Endothelial cell of umbilical vein (primary cell): ENCODE data around the gene FRMD4A. TPM values are rescaled to one million over a fixed set of nuclear protein-coding genes. Genes with fewer than 3 reads are reported as not detected.

ENCODE experiments used
- BruUV-seq: library from RNA; stranded (reverse); fragments of 400-500 nt; replicated peaks from 2 replicates; lab custom pipeline; 2021; lab: Mats Ljungman, UMichigan
- CTCF ChIA-PET: fragments of 300-600, 350-600 bp; sonication (Branson Sonifier 250); formaldehyde crosslinking; loops from one replicate; lab custom pipeline; 2021; ENCODE audit warnings: antibody characterized with exemption, inconsistent platforms; lab: Charles Lee
- POLR2A ChIA-PET: fragments of 300-600, 350-600 bp; sonication (Branson Sonifier 250); formaldehyde crosslinking; loops from one replicate; lab custom pipeline; 2021; ENCODE audit warnings: antibody characterized with exemption, inconsistent platforms; lab: Charles Lee
- DNase-seq: peaks from one replicate; pipeline ENCODE4 v3.0.0-alpha.2; 2011; ENCODE audit warnings: low read depth, low spot score
- FAIRE-seq: peaks from 2 replicates; lab custom pipeline; 2011; peaks lifted over from hg19 to GRCh38; lab: Jason Lieb, UNC
- H2AFZ ChIP-seq: 2 replicates; pipeline ENCODE4 v1.6.0; 2012; ENCODE audit warnings: low read depth, low read length, control low read depth, inconsistent platforms
- H3K27ac ChIP-seq: 2 replicates; pipeline ENCODE4 v1.5.1; 2011; ENCODE audit warnings: low read depth, mild to moderate bottlenecking, control low read depth, low read length, moderate library complexity; ENCODE audit not compliant: insufficient read depth
- H3K27me3 ChIP-seq, 2 experiments: 2 replicates each; pipeline versions ENCODE4 v1.6.0 to v1.6.1; 2011; ENCODE audit warnings: low read length in 2 of 2, mixed read lengths in 1 of 2; ENCODE audit not compliant: control insufficient read depth in 2 of 2, insufficient read depth in 2 of 2
- H3K36me3 ChIP-seq, 2 experiments: 2 replicates in 1 of 2; 3 replicates in 1 of 2; pipeline ENCODE4 v1.5.1; 2011; ENCODE audit warnings: low read length in 2 of 2, mild to moderate bottlenecking in 1 of 2, moderate library complexity in 1 of 2; ENCODE audit not compliant: control insufficient read depth in 2 of 2, insufficient read depth in 2 of 2; ENCODE audit errors: extremely low read depth in 1 of 2
- H3K4me1 ChIP-seq: 3 replicates; pipeline ENCODE4 v1.5.1; 2011; ENCODE audit warnings: mild to moderate bottlenecking, low read length; ENCODE audit not compliant: control insufficient read depth, insufficient read depth; ENCODE audit errors: extremely low read depth
- H3K4me2 ChIP-seq: 2 replicates; pipeline ENCODE4 v1.6.1; 2011; ENCODE audit warnings: low read length, control low read depth, mixed read lengths; ENCODE audit not compliant: insufficient read depth
- H3K4me3 ChIP-seq, 3 experiments: fragments of 200-600 bp in 1 of 3; sonication (generic), shearing (Covaris generic) in 1 of 3; replicated peaks in 1 of 3; 2 replicates each; pipeline ENCODE4 v1.5.1; 2011 to 2016; ENCODE audit warnings: control low read depth in 3 of 3, low read length in 3 of 3, mild to moderate bottlenecking in 2 of 3, inconsistent platforms in 1 of 3, low read depth in 1 of 3, moderate library complexity in 1 of 3; ENCODE audit not compliant: insufficient read depth in 1 of 3
- H3K79me2 ChIP-seq: 2 replicates; pipeline ENCODE4 v1.6.0; 2012; ENCODE audit warnings: low read length, inconsistent platforms; ENCODE audit not compliant: control insufficient read depth, insufficient read depth
- H3K9ac ChIP-seq: replicated peaks from 2 replicates; pipeline ENCODE3; 2011; ENCODE audit warnings: low read length, control low read depth; ENCODE audit not compliant: insufficient read depth; ENCODE audit errors: extremely low read depth
- H3K9me1 ChIP-seq: replicated peaks from 3 replicates; pipeline ENCODE4 v1.6.0; 2011; ENCODE audit warnings: mild to moderate bottlenecking, low read length; ENCODE audit not compliant: control insufficient read depth, insufficient read depth; ENCODE audit errors: extremely low read depth
- H3K9me3 ChIP-seq: replicated peaks from 2 replicates; pipeline ENCODE4 v1.5.1; 2012; ENCODE audit warnings: low read length, inconsistent platforms; ENCODE audit not compliant: control insufficient read depth, insufficient read depth
- H4K20me1 ChIP-seq: replicated peaks from 2 replicates; pipeline ENCODE3; 2011; ENCODE audit warnings: mild to moderate bottlenecking, low read length; ENCODE audit not compliant: control insufficient read depth, insufficient read depth; ENCODE audit errors: extremely low read depth
- CTCF ChIP-seq, 2 donors: IDR thresholded peaks; 1 replicate in 1 of 2; 2 replicates in 1 of 2; pipeline ENCODE4 v1.5.1; 2011; ENCODE audit warnings: low read length in 2 of 2, mild to moderate bottlenecking in 2 of 2, moderate library complexity in 2 of 2, control low read depth in 1 of 2, inconsistent platforms in 1 of 2, low read depth in 1 of 2; ENCODE audit not compliant: insufficient read depth in 1 of 2; ENCODE audit errors: extremely low read depth in 1 of 2
- EZH2 ChIP-seq: IDR thresholded peaks from 2 replicates; pipeline ENCODE4 v1.6.1; 2012; ENCODE audit warnings: borderline replicate concordance, low read depth, mild to moderate bottlenecking, moderate library complexity, low read length, inconsistent platforms; ENCODE audit not compliant: severe bottlenecking
- FOS ChIP-seq: IDR thresholded peaks from 2 replicates; pipeline ENCODE4 v1.6.1; 2011; ENCODE audit warnings: mild to moderate bottlenecking, low read length, moderate library complexity, borderline replicate concordance; ENCODE audit not compliant: insufficient read depth
- GATA2 ChIP-seq: IDR thresholded peaks from 2 replicates; pipeline ENCODE4 v1.7.0; 2011; ENCODE audit warnings: low read depth, mild to moderate bottlenecking, moderate library complexity, mixed read lengths, low read length; ENCODE audit not compliant: insufficient read length, insufficient read depth
- JUN ChIP-seq: IDR thresholded peaks from 2 replicates; pipeline ENCODE4 v1.6.1; 2011; ENCODE audit warnings: borderline replicate concordance, low read depth; ENCODE audit not compliant: insufficient read length, insufficient read depth
- MAX ChIP-seq: IDR thresholded peaks from 2 replicates; pipeline ENCODE4 v1.6.1; 2011; ENCODE audit not compliant: insufficient read depth, insufficient read length
- MYC ChIP-seq: IDR thresholded peaks from one replicate; pipeline ENCODE4 v1.6.1; 2011; ENCODE audit warnings: mild to moderate bottlenecking, low read depth, low read length
- POLR2A ChIP-seq: IDR thresholded peaks from 2 replicates; pipeline ENCODE4 v1.6.1; 2012; ENCODE audit warnings: low read depth, mild to moderate bottlenecking, control low read depth, low read length
- POLR2AphosphoS5 ChIP-seq: IDR thresholded peaks from 2 replicates; pipeline ENCODE4 v1.6.1; 2012; ENCODE audit warnings: low read depth, mild to moderate bottlenecking, control low read depth, low read length, moderate library complexity; ENCODE audit not compliant: insufficient read depth
- dilution Hi-C: fragments of 300-500 bp; cut with MboI; formaldehyde crosslinking; loops from one replicate; pipeline ENCODE4 v1.15.0; 2019; ENCODE audit warnings: low sequenced_read_pairs; ENCODE audit not compliant: extremely low pct_ligation_motif_present
- intact Hi-C: fragments of 100-400 bp; cut with micrococcal nuclease; formaldehyde crosslinking; loops from one replicate; pipeline ENCODE4 v1.10.0; 2022
- polyA plus RNA-seq, 4 experiments: library from polyadenylated mRNA; depleted of rRNA in 3 of 4; stranded (reverse) in 3 of 4; unstranded in 1 of 4; fragments of >200 nt; gene quantifications; 2 replicates each; pipeline versions ENCODE4 v1.2.1 to v1.2.3, GENCODE V29; 2011 to 2012; ENCODE audit warnings: missing spikeins in 1 of 4
- total RNA-seq: library from RNA; stranded (reverse); gene quantifications from 2 replicates; pipeline ENCODE4 v1.2.3, GENCODE V29; 2021

FRMD4A gene
- total and polyA plus RNA-seq, 2 donors (not counting 3 experiments of a cell fraction or from before 2014, with no cell fraction given): 123 to 148 TPM

GRCh38 chr10:13987446-13987845 lies 343.3 kb downstream of the FRMD4A start:
- H3K4me1 ChIP-seq: peaks cover 76% of the 10 kb centered on the region
- BruUV-seq: no TSS peak
- peak overlapping the region; percentile 50 for H3K4me2 ChIP-seq

More at GRCh38 chr10:13987446-13987845, 343.3 kb downstream of the FRMD4A start:
- CTCF ChIA-PET: interaction anchor here (0.9 kb wide), 1 partner anchor 106 kb away, joined by 4 read pairs; no protein-coding TSS in a partner anchor
- H3K79me2 ChIP-seq: peaks cover 11% of the 10 kb centered on the region
- peak overlapping the region; percentile 17 for H3K9ac ChIP-seq
- H3K27ac ChIP-seq: peak overlapping the region; percentile 71
- no peak overlapping the region for H2AFZ ChIP-seq
- POLR2A ChIA-PET: no interaction called here
- no peaks in the 10 kb centered on the region for H3K27me3 ChIP-seq
- intact Hi-C loops: loop anchor here (1.0 kb wide), 1 partner anchor 199 kb away; no protein-coding TSS in a partner anchor
- peak; percentile 48 for TF ChIP-seq GATA2
- TF ChIP-seq JUN: peak; percentile 87
- peak; percentile 98 for TF ChIP-seq FOS
- TF ChIP-seq CTCF (IDR thresholded peaks at IDR 0.05; ENCODE audit: extremely low read depth in 1 of 2, insufficient read depth in 1 of 2, low read depth in 1 of 2, low read length in 2 of 2): no peak
- TF ChIP-seq MYC: no peak
- TF ChIP-seq POLR2AphosphoS5: peak; percentile 53
- TF ChIP-seq EZH2: no peak
- TF ChIP-seq MAX: no peak
- no peak for TF ChIP-seq POLR2A
- no peaks in the 10 kb centered on the region for H3K9me3 ChIP-seq
- H3K36me3 ChIP-seq: no peaks in the 10 kb centered on the region
- no peaks in the 10 kb centered on the region for H3K9me1 ChIP-seq
- FAIRE-seq: peak; percentile 90
- H3K4me3 ChIP-seq: no peak overlapping the region
- dilution Hi-C loops: no loop called here
- H4K20me1 ChIP-seq: no peaks in the 10 kb centered on the region
- DNase-seq: peak; percentile 73
